Panc1 (cell line): Measurements from ENCODE around the gene RNU1-2. TPM values are rescaled to one million over a fixed set of nuclear protein-coding genes. Genes with fewer than 3 reads are reported as not detected.
"Not testable (repeated sequence)": the region's sequence is repeated elsewhere in the genome, so short reads cannot be mapped to it uniquely, and the experiment has no call there.

ENCODE experiments used
- ATAC-seq: fragments of 200-7000 bp; cut with Tn5 transposase; 2 replicates; pipeline ENCODE4 v1.9.1; 2020; ENCODE audit warnings: mild to moderate bottlenecking, moderate library complexity
- BruUV-seq: library from RNA; stranded (reverse); fragments of 400-500 nt; replicated peaks from 2 replicates; lab custom pipeline; 2021; lab: Mats Ljungman, UMichigan
- CTCF ChIA-PET: fragments of 300-600 bp; sonication (Branson Sonifier 250); formaldehyde crosslinking; loops from one replicate; lab custom pipeline; 2022; ENCODE audit warnings: antibody characterized with exemption; lab: Charles Lee
- POLR2A ChIA-PET: fragments of 300-600 bp; sonication (Branson Sonifier 250); formaldehyde crosslinking; loops from one replicate; lab custom pipeline; 2022; ENCODE audit warnings: antibody characterized with exemption; lab: Charles Lee
- DNase-seq: peaks from one replicate; pipeline ENCODE4 v3.0.0-alpha.2; 2010; ENCODE audit warnings: low read depth, low spot score
- H3K27ac ChIP-seq: 2 replicates; pipeline ENCODE4 v1.5.1; 2011; ENCODE audit warnings: mild to moderate bottlenecking, low read length, inconsistent platforms
- H3K27me3 ChIP-seq: fragments of 200-500 bp; sonication (Bioruptor generic); 2 replicates; pipeline ENCODE4 v1.6.0; 2014; ENCODE audit warnings: low read length, inconsistent platforms; ENCODE audit not compliant: control insufficient read depth, insufficient read depth
- H3K36me3 ChIP-seq: fragments of 200-500 bp; sonication (Bioruptor generic); 2 replicates; pipeline ENCODE4 v1.5.1; 2014; ENCODE audit warnings: inconsistent platforms, mild to moderate bottlenecking, low read length, moderate library complexity; ENCODE audit not compliant: control insufficient read depth, insufficient read depth
- H3K4me1 ChIP-seq: 2 replicates; pipeline ENCODE4 v1.5.1; 2011; ENCODE audit warnings: inconsistent platforms, mild to moderate bottlenecking, low read length, moderate library complexity; ENCODE audit not compliant: control insufficient read depth, insufficient read depth
- H3K4me3 ChIP-seq, 2 experiments: 2 replicates each; pipeline ENCODE4 v1.5.1; 2011 to 2012; ENCODE audit warnings: low read depth in 2 of 2, low read length in 2 of 2, mild to moderate bottlenecking in 2 of 2, inconsistent platforms in 1 of 2, moderate library complexity in 1 of 2
- H3K9me3 ChIP-seq: fragments of 200-500 bp; sonication (Bioruptor generic); 2 replicates; pipeline ENCODE4 v1.5.1; 2014; ENCODE audit warnings: low read depth, mild to moderate bottlenecking, inconsistent platforms, low read length, moderate library complexity; ENCODE audit not compliant: control insufficient read depth, insufficient read depth
- POLR2AphosphoS5 ChIP-seq: IDR thresholded peaks from 2 replicates; pipeline ENCODE4 v1.6.1; 2012; ENCODE audit warnings: mild to moderate bottlenecking, low read depth, low read length, moderate library complexity
- REST ChIP-seq, 2 experiments: IDR thresholded peaks; 2 replicates each; pipeline ENCODE4 v1.6.1; 2011 to 2012; ENCODE audit warnings: low read depth in 2 of 2, control low read depth in 1 of 2, low read length in 1 of 2, mild to moderate bottlenecking in 1 of 2, moderate library complexity in 1 of 2; ENCODE audit not compliant: insufficient read depth in 1 of 2
- SIN3A ChIP-seq: IDR thresholded peaks from 2 replicates; pipeline ENCODE4 v1.6.1; 2012; ENCODE audit warnings: low read depth, mild to moderate bottlenecking, low read length, moderate library complexity, borderline replicate concordance; ENCODE audit not compliant: insufficient read depth
- TCF7L2 ChIP-seq: IDR thresholded peaks from 2 replicates; pipeline ENCODE4 v1.6.1; 2011; ENCODE audit warnings: mild to moderate bottlenecking, low read depth, low read length, inconsistent platforms
- in situ Hi-C: cut with HindIII; loops from 2 replicates; pipeline ENCODE4 v1.10.0; 2016; ENCODE audit warnings: low sequenced_read_pairs, low pct_unique_long_range_greater_than_20kb
- intact Hi-C: fragments of 100-400 bp; cut with micrococcal nuclease; formaldehyde crosslinking; loops from one replicate; pipeline ENCODE4 v1.10.0; 2022; ENCODE audit not compliant: unreplicated experiment
- total RNA-seq: library from RNA; stranded (reverse); gene quantifications from one replicate; pipeline ENCODE4 v1.2.1, GENCODE V29; 2021; ENCODE audit not compliant: unreplicated experiment
- TF ChIP-seq, protein P1 (sequence below): fragments of 450-650 bp; IDR thresholded peaks from 2 replicates; pipeline ENCODE4 v1.5.1; 2017; ENCODE audit warnings: mild to moderate bottlenecking

RNU1-2 gene
- total RNA-seq, 1 experiment from 2014 or later, result 1,290 TPM

GRCh38 chr1:16873076-16873879, 22.5 kb upstream of the RNU1-2 start:
- POLR2A ChIA-PET, CTCF ChIA-PET, BruUV-seq: not testable (repeated sequence)

GRCh38 chr1:16874968-16875765, 20.6 kb upstream of the RNU1-2 start:
- DNase-seq, ATAC-seq, H3K27ac ChIP-seq, H3K4me1 ChIP-seq, POLR2A ChIA-PET, BruUV-seq, H3K9me3 ChIP-seq, H3K27me3 ChIP-seq, in situ Hi-C loops, H3K36me3 ChIP-seq, CTCF ChIA-PET, intact Hi-C loops, H3K4me3 ChIP-seq: not testable (repeated sequence)

More at GRCh38 chr1:16873076-16873879, 22.5 kb upstream of the RNU1-2 start:
- in situ Hi-C loops, H3K9me3 ChIP-seq, H3K4me1 ChIP-seq, H3K36me3 ChIP-seq, H3K27me3 ChIP-seq, DNase-seq, ATAC-seq, intact Hi-C loops: not testable (repeated sequence)
- Histone ChIP-seq H3K27ac (peak overlapping the region; percentile 61; the same call in 1 of the 2 replicates), H3K4me3 (peak overlapping the region; percentile 22 to 51)

GRCh38 chr1:16881742-16882141, 14.0 kb upstream of the RNU1-2 start:
- BruUV-seq, H3K4me1 ChIP-seq, DNase-seq, H3K27me3 ChIP-seq, in situ Hi-C loops, H3K27ac ChIP-seq, POLR2A ChIA-PET, H3K9me3 ChIP-seq, H3K36me3 ChIP-seq, ATAC-seq, H3K4me3 ChIP-seq, CTCF ChIA-PET, intact Hi-C loops: not testable (repeated sequence)

GRCh38 chr1:16882986-16883385, 12.8 kb upstream of the RNU1-2 start:
- Histone ChIP-seq H3K36me3 (no peaks in the 10 kb centered on the region), H3K9me3 (no peaks in the 10 kb centered on the region), H3K27me3 (no peaks in the 10 kb centered on the region; the same call in none of the 2 replicates), H3K4me1 (no peaks in the 10 kb centered on the region), H3K4me3 (no peak overlapping the region), H3K27ac (no peak overlapping the region)
- POLR2A ChIA-PET, result no interaction called here
- no peak for ATAC-seq
- TF ChIP-seq REST (IDR thresholded peaks at IDR 0.05; ENCODE audit: insufficient read depth in 1 of 2, low read depth in 2 of 2, low read length in 1 of 2) (no peak), SIN3A (no peak), POLR2AphosphoS5 (no peak), TCF7L2 (no peak)
- TF ChIP-seq, protein P1, sequence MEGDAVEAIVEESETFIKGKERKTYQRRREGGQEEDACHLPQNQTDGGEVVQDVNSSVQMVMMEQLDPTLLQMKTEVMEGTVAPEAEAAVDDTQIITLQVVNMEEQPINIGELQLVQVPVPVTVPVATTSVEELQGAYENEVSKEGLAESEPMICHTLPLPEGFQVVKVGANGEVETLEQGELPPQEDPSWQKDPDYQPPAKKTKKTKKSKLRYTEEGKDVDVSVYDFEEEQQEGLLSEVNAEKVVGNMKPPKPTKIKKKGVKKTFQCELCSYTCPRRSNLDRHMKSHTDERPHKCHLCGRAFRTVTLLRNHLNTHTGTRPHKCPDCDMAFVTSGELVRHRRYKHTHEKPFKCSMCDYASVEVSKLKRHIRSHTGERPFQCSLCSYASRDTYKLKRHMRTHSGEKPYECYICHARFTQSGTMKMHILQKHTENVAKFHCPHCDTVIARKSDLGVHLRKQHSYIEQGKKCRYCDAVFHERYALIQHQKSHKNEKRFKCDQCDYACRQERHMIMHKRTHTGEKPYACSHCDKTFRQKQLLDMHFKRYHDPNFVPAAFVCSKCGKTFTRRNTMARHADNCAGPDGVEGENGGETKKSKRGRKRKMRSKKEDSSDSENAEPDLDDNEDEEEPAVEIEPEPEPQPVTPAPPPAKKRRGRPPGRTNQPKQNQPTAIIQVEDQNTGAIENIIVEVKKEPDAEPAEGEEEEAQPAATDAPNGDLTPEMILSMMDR, result no peak
- intact Hi-C loops (no loop called here), in situ Hi-C loops (no loop called here)
- CTCF ChIA-PET, result no interaction called here
- BruUV-seq, result no TSS peak
- DNase-seq, result no peak

DNA sequence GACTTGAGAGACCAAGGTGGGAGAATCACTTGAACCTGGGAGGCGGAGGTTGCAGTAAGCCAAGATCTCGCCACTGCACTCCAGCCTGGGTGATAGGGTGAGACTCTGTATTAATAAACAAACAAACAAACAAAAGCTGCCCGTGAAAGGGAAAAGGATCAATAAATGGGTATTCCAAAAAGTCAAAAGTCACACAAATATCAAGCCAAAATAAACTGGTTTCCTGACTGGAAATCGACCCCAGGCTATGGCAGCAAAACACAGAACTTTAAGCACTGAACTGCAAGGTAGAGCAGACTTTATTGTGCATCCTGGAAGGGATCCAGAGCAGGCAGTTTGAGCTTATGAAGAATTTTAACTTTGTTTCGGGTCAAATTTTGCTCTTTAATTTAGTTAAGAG, 11.3 kb upstream of the RNU1-2 start:
- POLR2A ChIA-PET, in situ Hi-C loops, intact Hi-C loops: not testable (repeated sequence)

More for the DNA sequence above, 11.3 kb upstream of the RNU1-2 start:
- H3K27me3 ChIP-seq, CTCF ChIA-PET, BruUV-seq, H3K36me3 ChIP-seq, H3K4me3 ChIP-seq, H3K27ac ChIP-seq, H3K4me1 ChIP-seq, DNase-seq, H3K9me3 ChIP-seq, ATAC-seq: not testable (repeated sequence)
